ENCODE data around the gene RUBCN. TPM values are rescaled to one million over a fixed set of nuclear protein-coding genes. Genes with fewer than 3 reads are reported as not detected.
A peak's percentile ranks its signal among the peaks of the same experiment; 100 is the strongest.

Gene RUBCN
- total and polyA plus RNA-seq, 9 of the 15 experiments (the other 6 are each of a cell fraction or from before 2014, with no cell fraction given) = 8.4 to 24.0 (median 11.9) TPM

- peak; percentile 79 for TF ChIP-seq MEIS2 (IDR thresholded peaks at IDR 0.05; ENCODE audit: partially characterized antibody)
- no peak for TF ChIP-seq ZNF197 (CRISPR knock-in tag; IDR thresholded peaks at IDR 0.05; ENCODE audit: low read depth)
- no peak for TF ChIP-seq COPS2 (conservative IDR thresholded peaks at IDR 0.05)
- TF ChIP-seq FOXP1 (CRISPR knock-in tag; IDR thresholded peaks at IDR 0.05) = peak; percentile 84
- no peak for TF ChIP-seq SRSF7 (optimal IDR thresholded peaks at IDR 0.05; ENCODE audit: low read depth, low read length)
- TF ChIP-seq, protein P1, sequence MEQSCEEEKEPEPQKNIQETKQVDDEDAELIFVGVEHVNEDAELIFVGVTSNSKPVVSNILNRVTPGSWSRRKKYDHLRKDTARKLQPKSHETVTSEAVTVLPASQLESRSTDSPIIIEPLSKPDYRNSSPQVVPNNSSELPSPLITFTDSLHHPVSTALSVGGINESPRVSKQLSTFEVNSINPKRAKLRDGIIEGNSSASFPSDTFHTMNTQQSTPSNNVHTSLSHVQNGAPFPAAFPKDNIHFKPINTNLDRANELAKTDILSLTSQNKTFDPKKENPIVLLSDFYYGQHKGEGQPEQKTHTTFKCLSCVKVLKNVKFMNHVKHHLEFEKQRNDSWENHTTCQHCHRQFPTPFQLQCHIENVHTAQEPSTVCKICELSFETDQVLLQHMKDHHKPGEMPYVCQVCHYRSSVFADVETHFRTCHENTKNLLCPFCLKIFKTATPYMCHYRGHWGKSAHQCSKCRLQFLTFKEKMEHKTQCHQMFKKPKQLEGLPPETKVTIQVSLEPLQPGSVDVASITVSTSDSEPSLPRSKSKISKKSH (CRISPR knock-in tag; IDR thresholded peaks at IDR 0.05) = no peak
- TF ChIP-seq CBX3 (IDR thresholded peaks at IDR 0.05; ENCODE audit: borderline replicate concordance in 1 of 2, low read length in 2 of 2) = peak in 1 of 2 experiments; percentile 58; a peak in 1 of 3 replicates
- peak in 1 of 2 experiments; percentile 7; a peak in 2 of 4 replicates for TF ChIP-seq RCOR1 (IDR thresholded peaks at IDR 0.05; ENCODE audit: borderline replicate concordance in 1 of 2, low read depth in 2 of 2, low read length in 2 of 2)
- peak; percentile 66 for TF ChIP-seq TFAP4 (CRISPR knock-in tag; IDR thresholded peaks at IDR 0.05; ENCODE audit: borderline replicate concordance)
- TF ChIP-seq NCOA2 (IDR thresholded peaks at IDR 0.05; ENCODE audit: partially characterized antibody in 2 of 2) = no peak
- TF ChIP-seq ZNF407 (IDR thresholded peaks at IDR 0.05; ENCODE audit: low read depth) = no peak
- no peak for TF ChIP-seq ASH1L (IDR thresholded peaks at IDR 0.05; ENCODE audit: borderline replicate concordance, low read depth, partially characterized antibody)
- peak; percentile 83 for TF ChIP-seq RBBP5 (IDR thresholded peaks at IDR 0.05; ENCODE audit: borderline replicate concordance, insufficient read depth, low read length, poor library complexity, severe bottlenecking)
- no peak for TF ChIP-seq SIN3A (IDR thresholded peaks at IDR 0.05; ENCODE audit: borderline replicate concordance in 2 of 2, control insufficient read depth in 1 of 2, low read depth in 2 of 2, low read length in 2 of 2)
- no peak; the same call in 1 of the 2 replicates for TF ChIP-seq LCOR (CRISPR knock-in tag; IDR thresholded peaks at IDR 0.05)
Observed at GRCh38 chr3:197749601-197750395, 13.1 kb upstream of the RUBCN start, which contains the start of gene FYTTD1 (continued).
